M059J (cell line): ENCODE results near the gene SDK1. TPM values are rescaled to one million over a fixed set of nuclear protein-coding genes. Genes with fewer than 3 reads are reported as not detected.

Source experiments
- DNase-seq: peaks from one replicate; pipeline ENCODE4 v3.0.0-alpha.2; 2012; ENCODE audit warnings: low read depth
- total RNA-seq: library from RNA; depleted of rRNA; stranded (reverse); fragments of >200 nt; shearing (Covaris generic); gene quantifications from 2 replicates; pipeline ENCODE4 v1.2.3, GENCODE V29; 2014

SDK1 gene
- total RNA-seq, 1 experiment from 2014 or later: under 0.01 TPM

- no peak for DNase-seq
These were observed 739.3 kb downstream of the SDK1 start for GRCh38 chr7:4040109-4040928.

GRCh38 chr7:4042402-4043045, 741.5 kb downstream of the SDK1 start:
- peak; percentile 10 for DNase-seq

- no peak for DNase-seq
These were observed 742.9 kb downstream of the SDK1 start for GRCh38 chr7:4043988-4044387.

- DNase-seq: no peak
These were observed 744.4 kb downstream of the SDK1 start for GRCh38 chr7:4045450-4045849.

- no peak for DNase-seq
These were observed 744.9 kb downstream of the SDK1 start for GRCh38 chr7:4045975-4046374.

- no peak for DNase-seq
These were observed 747.3 kb downstream of the SDK1 start for GRCh38 chr7:4048336-4048735.

- no peak for DNase-seq
These were observed 748.1 kb downstream of the SDK1 start for GRCh38 chr7:4049202-4049601.

- DNase-seq: no peak
These were observed 749.1 kb downstream of the SDK1 start for GRCh38 chr7:4050126-4050660.

- DNase-seq: no peak
These were observed 750.6 kb downstream of the SDK1 start for GRCh38 chr7:4051696-4052095.

GRCh38 chr7:4052130-4052529, 751.1 kb downstream of the SDK1 start:
- no peak for DNase-seq

GRCh38 chr7:4054158-4054557, 753.1 kb downstream of the SDK1 start:
- DNase-seq: no peak

GRCh38 chr7:4056552-4057288, 755.7 kb downstream of the SDK1 start:
- DNase-seq: no peak

GRCh38 chr7:4057289-4057616, 756.2 kb downstream of the SDK1 start:
- no peak for DNase-seq

- DNase-seq: no peak
These were observed 757.1 kb downstream of the SDK1 start for GRCh38 chr7:4058158-4058557.

GRCh38 chr7:4065190-4065589, 764.1 kb downstream of the SDK1 start:
- no peak for DNase-seq

- no peak for DNase-seq
These were observed 765.2 kb downstream of the SDK1 start for GRCh38 chr7:4066206-4066605.

GRCh38 chr7:4066626-4067475, 765.8 kb downstream of the SDK1 start:
- no peak for DNase-seq

GRCh38 chr7:4067476-4067760, 766.4 kb downstream of the SDK1 start:
- no peak for DNase-seq

GRCh38 chr7:4067874-4068273, 766.8 kb downstream of the SDK1 start:
- no peak for DNase-seq

GRCh38 chr7:4068286-4068685, 767.2 kb downstream of the SDK1 start:
- DNase-seq: no peak

GRCh38 chr7:4069268-4070095, 768.4 kb downstream of the SDK1 start:
- DNase-seq: no peak
